ENCODE measurements around the gene ARHGEF38.
A peak's percentile ranks its signal among the peaks of the same experiment; 100 is the strongest.

The ARHGEF38 gene

DNA sequence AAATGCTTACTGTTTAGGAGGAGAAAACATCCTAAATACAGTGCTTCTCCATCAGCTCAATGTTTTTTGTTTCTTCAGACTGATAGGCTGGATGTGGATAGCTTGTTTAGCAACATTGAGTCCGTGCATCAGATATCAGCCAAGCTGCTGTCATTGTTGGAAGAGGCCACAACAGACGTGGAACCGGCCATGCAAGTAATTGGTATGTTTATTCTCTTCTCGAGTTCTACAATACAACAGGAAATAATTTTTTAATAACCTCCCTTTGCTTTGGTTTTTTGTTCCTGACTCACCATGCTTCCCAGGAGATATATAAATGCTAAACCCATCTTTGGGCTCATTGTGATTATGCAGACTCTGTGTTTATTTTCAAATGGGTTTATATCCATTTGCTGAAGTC, 60.9 kb downstream of the ARHGEF38 start:
- DNase-seq, result peak; percentile 69

DNA sequence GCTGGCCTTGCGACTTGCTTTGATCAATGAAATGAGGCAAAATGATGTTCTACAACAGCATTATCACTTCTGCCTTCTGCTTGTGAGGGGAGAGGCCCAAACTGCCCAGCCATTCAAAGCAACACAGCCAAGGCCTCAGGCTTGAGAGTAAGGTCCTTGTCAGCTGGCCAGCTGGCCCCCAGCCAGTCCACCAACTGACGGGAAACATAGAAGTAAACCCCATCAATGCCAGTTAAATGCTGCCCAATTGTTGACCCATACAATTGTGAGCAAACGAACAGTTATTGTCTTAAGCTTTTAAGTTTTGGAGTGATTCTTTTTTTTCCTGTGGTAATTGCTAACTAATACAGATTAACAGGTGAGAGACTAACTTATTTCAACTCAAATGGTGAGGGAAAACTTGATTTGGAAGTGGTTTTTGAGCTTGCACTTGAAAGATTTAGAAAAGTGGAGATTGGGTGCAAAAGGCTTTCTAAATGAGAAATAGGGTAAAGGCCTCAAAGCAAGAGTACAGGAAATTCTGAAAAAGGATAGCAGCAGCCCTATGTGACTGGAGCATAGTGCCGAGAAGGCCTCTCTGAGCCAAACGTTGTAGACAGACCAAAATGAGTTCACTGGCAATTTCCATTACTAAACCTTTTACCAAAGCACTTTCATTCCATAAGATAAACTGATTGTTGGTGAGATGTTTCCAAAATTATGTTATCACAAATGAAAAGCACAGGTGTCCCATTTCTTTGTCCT, 66.9 kb downstream of the ARHGEF38 start:
- DNase-seq, result peak; percentile 23

DNA sequence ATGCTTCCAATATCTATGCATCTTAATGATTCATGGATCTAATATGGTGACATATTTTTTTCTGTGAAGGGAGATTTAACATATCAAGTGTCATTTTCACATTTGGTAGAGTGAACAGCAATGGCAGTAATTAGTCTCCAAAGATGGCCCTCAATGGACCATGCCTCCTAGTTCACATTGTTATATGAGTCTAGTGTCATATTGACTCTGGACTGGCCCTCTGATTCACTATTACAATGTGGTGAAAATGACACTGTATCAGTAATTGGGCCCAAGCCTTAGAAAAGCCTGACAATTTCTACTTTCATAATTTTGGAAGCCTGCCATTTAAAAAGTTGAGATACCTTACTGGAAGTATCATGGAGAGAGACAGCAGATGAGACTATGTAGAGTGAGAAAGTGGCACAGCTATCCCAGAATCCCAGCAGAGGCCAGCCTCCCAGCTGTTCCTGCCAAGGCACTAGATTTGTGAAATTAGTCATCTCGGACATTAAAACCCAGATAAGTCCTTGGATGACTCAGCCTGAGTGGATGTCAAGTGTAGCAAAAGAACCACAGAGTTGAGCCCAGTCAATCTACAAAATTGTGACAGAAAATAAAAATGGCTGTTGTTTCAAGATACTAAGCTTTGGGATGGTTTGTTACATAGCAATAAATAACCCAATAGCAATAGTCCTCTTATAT, 68.4 kb downstream of the ARHGEF38 start:
- no peak for DNase-seq

DNA sequence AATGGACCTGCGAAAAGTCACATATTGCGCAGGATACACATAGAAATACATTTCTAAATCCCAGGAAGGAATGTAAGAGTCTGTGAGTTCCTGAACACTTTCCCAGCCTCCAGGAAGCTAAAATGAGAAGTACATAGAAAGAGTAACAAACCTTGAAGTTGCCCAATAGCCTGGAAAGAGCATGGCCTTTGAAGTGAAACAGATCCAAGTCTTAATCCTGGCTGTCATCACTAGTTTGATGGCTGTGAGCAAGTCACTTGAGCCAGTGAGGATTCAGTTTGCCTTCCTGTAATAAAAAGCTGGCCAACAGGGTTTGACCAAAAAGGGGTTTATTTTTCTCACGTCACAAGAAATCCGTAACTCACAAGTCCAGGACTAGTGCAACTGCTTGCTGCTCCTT, 69.8 kb downstream of the ARHGEF38 start:
- no peak for DNase-seq

DNA sequence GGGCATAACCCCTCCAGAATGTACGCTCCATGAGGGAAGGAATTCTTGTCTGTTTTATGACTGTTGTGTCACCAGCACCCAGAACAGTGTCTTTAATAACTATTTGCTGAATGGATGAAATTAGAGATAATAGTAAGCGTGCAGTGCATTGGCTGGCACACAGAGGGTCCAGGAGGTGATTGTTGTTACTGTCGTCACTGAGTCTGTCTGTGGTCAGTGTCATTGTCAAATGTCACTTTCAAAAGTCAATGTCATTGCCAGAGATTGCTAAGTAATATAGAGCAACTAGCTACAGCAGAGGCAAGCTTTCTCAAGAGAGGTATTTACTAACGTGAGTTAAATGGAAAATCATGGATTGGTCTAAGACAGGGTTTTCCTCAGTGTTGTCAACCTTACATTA, 70.7 kb downstream of the ARHGEF38 start:
- no peak for DNase-seq

DNA sequence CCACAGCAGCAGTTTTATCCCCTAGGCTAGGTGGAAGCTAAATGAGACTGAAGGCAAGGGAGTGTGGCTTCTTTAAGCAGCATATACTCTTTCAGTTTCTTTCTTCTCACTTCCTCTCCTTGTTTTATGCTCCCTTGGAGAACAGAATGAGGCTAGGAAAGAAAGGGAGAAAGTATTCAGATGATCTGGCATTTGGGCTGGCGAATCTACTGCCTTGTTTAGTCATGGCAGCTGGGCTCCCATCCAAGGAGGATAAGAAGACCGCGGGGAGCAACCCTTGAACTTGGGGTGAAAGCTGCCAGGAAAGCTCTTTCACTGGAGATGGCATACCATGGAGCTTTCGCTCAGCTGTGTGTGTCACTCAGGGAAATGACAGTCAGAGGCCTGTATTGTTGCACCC, 72.1 kb downstream of the ARHGEF38 start:
- no peak for DNase-seq

DNA sequence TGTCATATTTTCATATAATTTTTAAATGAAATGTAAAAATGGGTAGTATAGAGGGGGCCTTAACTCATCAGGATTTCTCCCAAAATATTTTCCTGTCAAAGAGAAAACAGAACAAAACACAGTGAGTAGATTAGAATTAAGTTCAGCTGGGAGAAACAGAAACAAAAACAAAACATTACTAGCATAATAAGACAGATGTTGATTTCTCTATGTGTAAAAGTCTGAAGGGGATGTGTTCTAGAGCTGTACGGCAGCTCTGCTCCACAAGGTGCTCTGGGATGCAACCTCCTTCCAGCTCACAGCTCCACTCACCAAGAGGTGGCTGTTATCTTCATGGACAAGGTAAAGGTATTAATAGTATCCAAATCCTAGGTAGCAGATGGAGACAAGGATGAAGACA, 72.8 kb downstream of the ARHGEF38 start:
- no peak for DNase-seq

DNA sequence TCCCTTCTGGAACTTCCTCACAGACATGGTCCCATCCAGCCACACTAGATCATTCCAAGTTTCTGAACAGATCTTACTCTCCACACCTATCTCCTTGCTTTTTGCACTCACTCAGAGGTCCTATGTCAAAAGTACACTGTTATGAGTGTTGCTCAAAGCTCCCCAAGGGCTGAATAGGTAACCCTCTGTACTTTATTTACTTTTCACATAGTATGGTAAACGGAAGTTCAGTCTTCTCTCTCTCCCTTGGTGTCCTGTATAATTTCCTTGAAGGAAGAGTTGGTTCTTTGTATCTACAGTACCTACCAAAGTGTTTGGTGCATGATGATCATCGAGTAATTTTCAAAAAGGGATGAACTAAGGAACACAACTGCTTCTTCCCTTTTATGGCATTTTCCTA, 74.4 kb downstream of the ARHGEF38 start:
- DNase-seq, result no peak

DNA sequence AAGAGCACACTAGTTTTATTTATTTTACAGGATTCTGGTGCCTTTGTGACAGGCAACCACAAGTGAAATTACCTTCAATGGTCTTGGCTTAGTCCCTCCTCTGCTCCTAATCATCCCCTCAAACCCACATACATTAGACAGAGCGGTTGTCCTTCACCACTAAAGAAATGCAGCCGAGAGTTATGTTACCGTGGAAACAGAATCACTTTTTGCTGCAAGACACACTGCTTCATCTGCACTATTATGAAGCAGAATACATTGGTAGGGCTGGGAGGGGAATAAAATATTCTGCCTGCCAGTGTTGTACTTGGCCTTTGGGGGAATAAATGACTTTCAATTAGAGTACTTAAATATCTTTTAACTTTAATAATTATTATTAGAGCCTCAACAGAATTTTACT, 75.2 kb downstream of the ARHGEF38 start:
- DNase-seq, result peak; percentile 23

DNA sequence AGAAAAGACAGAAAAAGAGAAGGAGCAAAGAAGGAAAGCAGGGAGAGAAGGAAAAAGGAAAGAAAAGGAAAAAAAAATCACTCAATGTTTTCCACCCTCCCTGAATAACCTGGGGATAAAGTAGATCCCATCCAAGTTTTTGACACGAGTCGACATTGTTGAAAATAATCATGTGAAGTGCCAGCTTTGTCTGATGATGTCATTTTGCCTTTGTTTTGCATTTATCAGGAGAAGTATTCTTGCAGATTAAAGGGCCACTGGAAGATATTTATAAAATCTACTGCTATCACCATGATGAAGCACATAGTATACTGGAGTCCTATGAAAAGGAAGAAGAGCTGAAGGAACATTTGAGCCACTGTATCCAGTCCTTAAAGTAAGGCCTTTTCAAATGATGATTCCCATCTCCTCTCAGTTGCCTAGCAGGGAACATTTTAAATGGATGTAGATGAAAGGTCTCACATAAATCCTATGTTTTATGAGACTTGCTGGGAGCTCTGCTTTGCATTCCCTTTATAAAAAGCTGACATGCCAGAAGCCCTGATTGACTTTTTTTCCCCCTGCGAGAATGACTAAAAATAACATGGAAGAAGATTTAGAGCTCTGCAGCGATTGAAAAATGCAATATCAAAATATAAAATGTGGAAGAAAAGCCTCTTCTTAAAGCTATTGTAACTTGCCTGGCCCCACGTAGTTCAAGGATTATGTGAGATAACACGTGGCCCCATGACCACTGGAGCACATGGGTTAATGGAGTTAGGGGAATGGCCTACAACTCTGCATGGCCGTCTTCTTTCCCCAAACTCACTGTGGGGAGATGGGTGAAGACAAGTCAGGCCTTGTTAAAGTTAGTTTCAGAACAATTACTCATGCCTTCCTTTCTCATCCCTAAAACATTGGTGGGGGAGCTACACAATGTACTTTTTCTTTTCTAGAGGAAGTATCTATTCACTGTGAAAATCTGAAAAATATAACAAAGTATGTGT, 78.5 kb downstream of the ARHGEF38 start:
- no peak for DNase-seq

DNA sequence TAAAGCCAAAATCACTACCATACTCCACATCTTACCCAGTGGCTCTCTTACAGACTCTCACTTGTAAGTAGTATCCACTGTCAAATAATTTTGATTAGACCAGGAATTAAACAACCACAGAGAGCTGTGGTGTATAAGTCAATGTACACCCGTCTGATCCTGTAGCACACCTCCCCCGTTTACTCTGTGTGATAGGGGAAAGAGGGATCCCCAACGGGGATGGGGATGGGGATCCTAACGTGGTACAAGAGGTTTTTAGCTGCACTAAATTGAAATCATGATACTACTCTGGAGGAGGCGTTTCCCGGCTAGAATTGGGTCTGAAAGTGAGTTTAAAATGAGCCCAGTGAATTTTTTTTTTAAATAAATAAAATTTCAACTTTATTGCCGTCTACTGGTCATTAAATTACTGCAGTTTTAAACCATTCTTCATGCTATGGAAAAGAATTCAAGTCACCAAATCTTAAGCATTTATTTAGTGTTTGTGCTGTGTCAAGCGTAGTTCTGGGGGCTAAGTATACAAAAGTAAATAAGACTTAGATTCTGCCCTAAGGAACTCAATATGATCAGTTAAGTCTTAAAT, 79.5 kb downstream of the ARHGEF38 start:
- DNase-seq, result peak; percentile 14

DNA sequence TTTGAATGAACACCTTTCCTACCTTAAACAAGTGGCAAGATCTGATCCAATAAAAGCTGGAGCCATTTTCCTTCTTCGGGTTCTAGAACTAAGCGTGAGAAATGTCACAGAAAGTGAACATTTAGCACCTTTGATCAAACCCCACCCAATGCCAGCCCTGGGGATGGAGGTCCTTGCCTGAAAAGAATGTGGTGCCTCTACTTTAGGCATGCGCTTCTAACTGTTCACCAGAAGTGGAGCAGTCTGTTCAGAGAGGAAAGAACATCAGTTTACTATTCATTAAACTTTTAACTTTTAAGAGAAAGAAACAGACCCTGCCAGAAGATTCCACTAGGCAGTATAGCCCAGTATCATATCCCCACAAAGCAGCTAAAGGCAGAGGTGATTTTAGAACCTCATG, 80.2 kb downstream of the ARHGEF38 start:
- DNase-seq, result no peak

DNA sequence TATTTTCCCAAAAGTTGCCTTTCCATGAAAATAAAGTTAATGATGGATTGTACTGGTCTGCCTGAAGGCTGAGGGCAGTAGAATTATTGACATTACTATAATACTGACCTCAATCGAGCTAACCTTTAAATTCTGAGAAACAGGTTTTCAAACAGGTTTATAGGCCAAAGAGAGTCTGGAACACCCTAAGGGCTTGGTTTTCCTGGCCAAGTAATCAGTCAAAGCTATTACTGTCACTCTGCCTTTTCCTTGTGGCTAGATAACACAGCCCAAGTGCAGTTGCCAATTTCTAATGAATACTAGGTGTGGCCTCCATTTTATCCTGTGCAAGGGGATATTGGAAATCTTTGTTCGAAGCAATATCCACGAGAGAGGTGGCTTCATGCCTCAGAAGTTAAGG, 80.8 kb downstream of the ARHGEF38 start:
- no peak for DNase-seq

DNA sequence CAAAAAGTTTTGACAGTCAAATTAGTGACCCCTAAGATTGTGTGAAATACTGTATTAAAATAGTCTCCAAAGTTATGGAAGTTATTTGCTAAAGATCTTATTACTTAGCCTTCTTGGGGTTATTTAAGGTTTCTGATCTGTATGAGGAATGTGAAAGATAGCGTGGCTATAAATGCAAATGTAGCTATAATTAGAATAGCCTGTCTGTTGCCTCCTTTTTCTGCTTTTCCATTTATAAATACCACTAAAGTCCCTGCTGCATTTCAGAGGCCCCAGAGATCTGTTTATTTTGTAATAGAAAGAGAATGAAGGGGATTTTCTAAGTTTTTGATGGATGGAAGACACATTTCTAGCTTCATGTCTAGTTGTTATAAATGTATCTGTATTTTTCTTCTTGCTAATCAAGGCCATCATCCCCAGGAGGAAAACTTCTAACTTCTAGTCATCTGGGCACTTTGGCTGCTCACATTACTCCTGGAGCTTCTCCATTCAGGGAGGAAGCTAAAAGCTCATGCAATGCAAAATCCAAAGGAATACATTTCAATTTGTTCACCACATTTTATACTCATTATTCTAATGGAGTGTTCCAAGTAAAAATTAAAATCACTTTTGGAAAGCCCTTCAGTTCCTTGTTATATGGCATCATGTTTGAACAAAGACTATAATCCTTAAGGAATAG, 82.1 kb downstream of the ARHGEF38 start:
- DNase-seq, result no peak

DNA sequence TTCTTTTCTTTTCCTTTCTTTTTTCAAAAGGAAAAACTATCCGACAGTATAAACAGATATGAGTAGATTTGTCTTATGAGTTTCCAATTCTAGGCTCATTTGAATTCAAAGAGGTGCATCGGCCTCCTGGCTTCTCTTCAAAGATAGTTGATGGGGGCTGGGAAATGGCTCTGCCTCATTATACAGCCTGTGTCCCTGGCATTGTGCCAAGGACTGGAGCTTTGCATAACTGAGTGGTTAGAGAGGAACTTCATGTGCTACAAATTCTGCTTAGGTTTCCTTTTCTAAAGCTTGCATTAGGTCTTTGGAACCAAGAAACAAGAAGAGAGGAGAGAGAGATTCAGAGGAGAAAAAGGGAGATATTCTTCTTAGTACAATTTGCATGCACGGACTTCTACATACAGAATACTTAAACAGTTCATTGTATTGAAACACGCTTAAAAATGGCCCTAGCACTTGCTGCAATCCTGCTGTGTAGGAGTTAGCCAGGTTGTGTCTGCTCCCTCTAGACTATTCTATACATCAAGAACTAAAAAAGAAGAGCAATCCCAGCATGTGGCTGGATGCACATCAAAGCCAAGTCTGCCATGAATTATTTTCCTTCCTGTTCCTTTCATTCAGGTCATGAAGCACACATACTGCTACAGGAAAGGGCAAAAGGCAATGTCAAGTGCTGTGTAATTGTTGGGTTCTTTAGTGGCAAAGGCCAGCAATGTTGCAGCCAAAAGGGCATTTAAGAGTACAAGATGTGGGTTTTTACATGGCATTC, 85.2 kb downstream of the ARHGEF38 start:
- peak; percentile 44 for DNase-seq

DNA sequence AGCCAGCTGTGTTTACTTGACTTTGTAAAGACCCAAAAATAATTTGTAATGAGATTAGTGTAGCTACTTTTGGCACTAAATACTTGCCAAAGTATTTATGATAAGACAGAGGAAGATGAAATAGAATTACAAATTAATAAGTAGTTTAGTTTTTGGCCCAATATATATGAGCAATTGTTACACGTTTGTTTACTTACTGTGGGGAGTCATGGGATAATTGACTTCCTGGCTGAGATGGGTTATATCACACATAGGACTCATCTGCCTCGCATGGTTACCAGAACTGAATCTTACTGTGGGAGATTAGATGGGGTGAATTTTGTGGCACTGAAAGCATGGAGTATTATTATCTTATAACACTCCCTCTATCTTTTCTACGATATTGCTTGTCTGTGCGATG, 89.4 kb downstream of the ARHGEF38 start:
- no peak for DNase-seq

DNA sequence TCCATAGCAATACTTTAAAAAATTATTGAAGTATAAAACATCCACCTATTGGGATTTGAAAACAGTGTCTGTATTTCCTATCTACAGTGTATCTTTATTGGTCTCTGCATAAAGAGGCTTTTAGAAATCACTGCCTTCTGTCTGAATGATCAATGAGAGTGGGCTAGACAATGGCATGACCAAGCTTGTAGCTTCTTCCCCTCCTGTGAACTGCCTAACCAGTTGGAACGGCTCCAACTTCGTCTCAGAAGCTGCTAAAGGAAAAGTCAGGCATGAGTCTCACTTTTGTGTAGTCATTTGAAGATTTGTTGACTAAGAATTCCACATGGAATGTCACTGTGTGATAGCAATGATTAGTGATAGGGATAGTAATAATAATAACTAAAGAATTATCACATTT, 91.8 kb downstream of the ARHGEF38 start:
- DNase-seq, result no peak

DNA sequence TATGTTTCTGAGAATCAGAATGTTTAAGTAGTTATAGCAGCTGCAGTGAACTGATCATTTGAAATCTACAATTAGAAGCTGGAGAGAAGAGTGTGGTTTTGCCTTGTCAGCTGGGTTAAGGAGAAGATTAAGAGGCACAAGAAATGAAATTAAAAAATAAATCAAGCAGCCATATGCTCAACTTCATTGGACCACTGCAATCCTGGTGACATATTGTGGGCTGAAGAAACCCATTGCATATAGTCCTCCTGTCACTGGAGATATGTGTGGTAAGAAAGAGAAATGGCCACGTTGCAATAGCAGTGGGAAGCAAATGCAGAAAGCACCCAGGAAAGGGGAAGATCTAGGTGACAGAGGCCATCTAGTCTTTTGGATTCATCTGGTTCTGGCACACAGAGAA, 93.0 kb downstream of the ARHGEF38 start:
- no peak for DNase-seq

DNA sequence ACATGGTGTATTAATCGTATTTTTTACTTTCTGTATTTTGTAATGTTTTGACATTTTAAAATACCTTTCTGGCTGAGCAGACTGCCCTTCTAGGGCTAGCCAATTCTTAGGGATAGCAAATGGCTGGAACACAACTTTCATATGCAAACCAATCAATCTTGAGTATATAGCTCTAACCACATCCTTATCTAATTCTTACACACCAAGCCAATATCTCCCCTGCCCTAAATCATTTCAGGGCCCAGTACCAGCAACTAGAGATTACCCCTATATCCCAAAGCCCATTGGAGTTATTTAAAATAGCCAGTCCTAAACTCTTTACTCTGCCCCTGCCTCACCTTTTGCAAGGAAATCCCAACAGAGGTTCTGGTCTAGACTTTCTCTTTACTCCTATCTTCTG, 97.8 kb downstream of the ARHGEF38 start:
- no peak for DNase-seq

DNA sequence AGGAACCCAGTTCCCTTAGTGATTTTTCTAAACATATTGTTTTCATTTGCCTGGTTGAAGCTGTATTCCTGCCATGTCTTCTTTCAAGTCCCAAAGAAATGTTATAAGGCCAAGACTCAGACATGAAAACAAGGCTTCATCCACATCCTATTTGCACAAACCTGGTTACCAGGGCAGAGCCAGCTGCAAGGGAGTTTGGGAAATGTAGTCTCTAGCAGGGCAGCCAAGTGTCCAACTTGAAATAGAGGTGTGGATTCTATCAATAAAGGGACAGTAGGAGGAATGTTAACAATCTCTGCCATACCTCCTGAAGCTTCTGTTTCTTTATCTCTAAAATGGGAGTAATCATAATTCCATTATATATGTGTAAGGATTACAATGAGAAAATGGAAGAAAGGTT, 99.5 kb downstream of the ARHGEF38 start:
- no peak for DNase-seq

DNA sequence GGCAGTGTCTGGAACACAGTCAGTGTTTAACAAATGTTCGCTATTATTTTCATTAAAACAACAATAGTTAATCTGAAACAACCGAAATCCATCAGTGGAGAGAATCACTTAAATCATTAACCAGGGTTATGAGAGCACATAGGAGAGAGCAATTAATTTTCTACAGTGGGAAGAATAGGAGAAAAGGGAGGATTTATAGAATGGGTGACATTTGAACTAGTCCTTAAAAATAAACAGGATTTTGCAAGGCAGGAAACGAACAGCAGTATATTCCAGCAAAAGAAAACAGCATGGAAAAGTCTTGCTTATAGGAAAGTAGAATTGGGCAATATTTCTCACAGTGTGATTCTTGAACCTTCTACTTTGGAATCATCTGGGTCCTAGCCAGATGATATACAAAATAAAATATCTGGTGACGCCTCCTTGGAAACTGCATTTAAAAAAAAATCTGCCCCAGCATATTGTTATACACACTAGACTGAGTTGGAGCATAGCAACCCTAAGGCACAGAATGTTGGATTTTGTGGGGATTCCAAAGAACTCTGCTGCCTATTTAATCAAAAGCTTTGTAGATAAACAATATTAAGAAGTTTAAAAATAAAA, 100.0 kb downstream of the ARHGEF38 start:
- no peak for DNase-seq

Measured in eye (tissue), 1 donor.